Stimulated activated CD8-positive, alpha-beta memory T cell treated with anti-CD3 and anti-CD28 coated beads, Interleukin-4, amount 100 ng/mL, for 1 hour (primary cell): ENCODE measurements around the gene OCIAD1.
"Not testable (repeated sequence)": the region's sequence is repeated elsewhere in the genome, so short reads cannot be mapped to it uniquely, and the experiment has no call there.

Experiments used
- DNase-seq, 2 donors: peaks; one replicate each; pipeline ENCODE4 v3.0.0-alpha.2; 2020; ENCODE audit warnings: low read depth in 2 of 2, low spot score in 1 of 2

Gene OCIAD1

GRCh38 chr4:48830706-48831531, at the start of gene OCIAD1:
Gene OCIAD1, plus strand, starts transcription at chr4:48831088. Its CDS starts 1,537 bp downstream, at chr4:48832625.
- peak; percentile 82 to 89 for DNase-seq

GRCh38 chr4:48781968-48782367, 48.9 kb upstream of the OCIAD1 start:
- no peak for DNase-seq

GRCh38 chr4:48785302-48785701, 45.6 kb upstream of the OCIAD1 start:
- no peak for DNase-seq

- DNase-seq, result no peak
Observed at GRCh38 chr4:48786549-48786948, 44.3 kb upstream of the OCIAD1 start.

- no peak for DNase-seq
Observed at GRCh38 chr4:48787056-48787455, 43.8 kb upstream of the OCIAD1 start.

- no peak for DNase-seq
Observed at GRCh38 chr4:48790561-48790960, 40.3 kb upstream of the OCIAD1 start.

GRCh38 chr4:48791313-48791712, 39.6 kb upstream of the OCIAD1 start:
- no peak for DNase-seq

GRCh38 chr4:48792348-48793006, 38.4 kb upstream of the OCIAD1 start:
- no peak for DNase-seq

GRCh38 chr4:48795108-48795507, 35.8 kb upstream of the OCIAD1 start:
- no peak for DNase-seq

GRCh38 chr4:48796191-48796926, 34.5 kb upstream of the OCIAD1 start:
- no peak for DNase-seq

GRCh38 chr4:48796927-48797679, 33.8 kb upstream of the OCIAD1 start:
- no peak for DNase-seq

GRCh38 chr4:48798117-48798516, 32.8 kb upstream of the OCIAD1 start:
- no peak for DNase-seq

- DNase-seq, result no peak
Observed at GRCh38 chr4:48799157-48799556, 31.7 kb upstream of the OCIAD1 start.

- not testable (repeated sequence) for DNase-seq
Observed at GRCh38 chr4:48800155-48800554, 30.7 kb upstream of the OCIAD1 start.

GRCh38 chr4:48801016-48801715, 29.7 kb upstream of the OCIAD1 start:
- no peak for DNase-seq

- DNase-seq, result no peak
Observed at GRCh38 chr4:48804584-48805301, 26.1 kb upstream of the OCIAD1 start.

GRCh38 chr4:48812866-48813265, 18.0 kb upstream of the OCIAD1 start:
- DNase-seq, result no peak

GRCh38 chr4:48813964-48814363, 16.9 kb upstream of the OCIAD1 start:
- DNase-seq, result no peak

- DNase-seq, result no peak
Observed at GRCh38 chr4:48815483-48815882, 15.4 kb upstream of the OCIAD1 start.

GRCh38 chr4:48816297-48816696, 14.6 kb upstream of the OCIAD1 start:
- not testable (repeated sequence) for DNase-seq
